IPS DF 19.7 (cell line): Measurements from ENCODE around the gene METTL6.
"Not testable (repeated sequence)": the region's sequence is repeated elsewhere in the genome, so short reads cannot be mapped to it uniquely, and the experiment has no call there.

Experiments
- DNase-seq: peaks from one replicate; pipeline ENCODE4 v3.0.0-alpha.2; 2013; ENCODE audit warnings: low read depth, low spot score

Gene METTL6

DNA sequence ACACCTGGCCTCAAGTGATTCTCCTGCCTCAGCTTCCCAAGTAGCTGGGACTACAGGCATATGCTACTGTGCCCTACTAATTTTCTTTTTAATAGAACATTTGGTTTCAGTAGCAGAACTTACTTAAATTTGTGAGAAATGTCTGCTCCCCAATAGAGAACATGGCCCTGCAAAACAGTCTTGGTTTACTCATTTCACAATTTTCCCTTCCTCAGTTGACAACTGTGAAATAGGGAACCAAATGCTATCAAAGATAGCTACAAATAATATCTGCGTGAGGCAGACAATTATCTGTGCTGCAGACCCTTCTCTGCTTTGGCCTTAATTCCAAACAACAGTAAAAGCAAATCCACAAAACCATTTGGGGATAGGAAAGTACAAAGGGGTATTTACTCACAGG, 22.6 kb downstream of the METTL6 start:
- DNase-seq: no peak

DNA sequence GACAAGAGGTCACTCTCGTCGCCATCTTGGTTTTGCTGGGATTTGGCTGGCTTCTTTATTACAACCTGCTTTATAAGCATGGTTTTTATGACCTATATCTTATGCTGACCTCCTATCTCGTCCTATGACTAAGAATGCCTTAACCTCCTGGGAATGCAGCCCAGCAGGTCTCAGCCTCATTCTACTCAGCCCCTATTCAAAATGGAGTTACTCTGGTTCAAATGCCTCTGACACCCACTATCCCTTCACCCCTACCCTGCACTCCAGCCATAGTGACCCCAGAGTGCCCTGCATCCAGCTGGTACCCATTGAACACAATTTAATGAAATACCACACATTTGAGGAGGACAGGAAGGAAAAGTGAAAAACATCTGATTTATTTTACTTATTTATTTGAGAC, 23.4 kb downstream of the METTL6 start:
- DNase-seq: no peak

GRCh38 chr3:15403495-15403894, 23.8 kb downstream of the METTL6 start:
- no peak for DNase-seq

- DNase-seq: no peak
Observed at GRCh38 chr3:15401936-15402335, 25.4 kb downstream of the METTL6 start.

DNA sequence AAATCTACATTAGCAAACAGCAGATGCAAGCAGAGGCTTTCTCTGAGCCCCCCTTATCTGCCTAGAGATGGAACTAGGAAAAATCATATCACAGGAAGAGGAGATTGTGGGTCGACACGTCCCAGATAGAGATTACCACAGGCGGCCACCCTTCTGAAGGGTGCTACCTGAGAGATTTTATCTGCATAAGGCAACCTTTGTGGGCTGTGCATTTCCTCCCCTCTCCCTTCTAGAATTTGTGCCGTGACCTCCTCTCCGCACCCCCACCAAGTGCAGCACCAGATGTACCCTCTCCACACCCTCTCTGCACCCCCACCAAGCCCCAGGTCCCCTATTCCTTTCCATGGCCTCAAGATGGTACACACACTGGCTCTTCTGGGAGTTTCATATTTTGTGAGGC, 27.4 kb downstream of the METTL6 start:
- DNase-seq: no peak

GRCh38 chr3:15398731-15399133, 28.6 kb downstream of the METTL6 start:
- not testable (repeated sequence) for DNase-seq

GRCh38 chr3:15393252-15393651, 34.1 kb downstream of the METTL6 start:
- not testable (repeated sequence) for DNase-seq

DNA sequence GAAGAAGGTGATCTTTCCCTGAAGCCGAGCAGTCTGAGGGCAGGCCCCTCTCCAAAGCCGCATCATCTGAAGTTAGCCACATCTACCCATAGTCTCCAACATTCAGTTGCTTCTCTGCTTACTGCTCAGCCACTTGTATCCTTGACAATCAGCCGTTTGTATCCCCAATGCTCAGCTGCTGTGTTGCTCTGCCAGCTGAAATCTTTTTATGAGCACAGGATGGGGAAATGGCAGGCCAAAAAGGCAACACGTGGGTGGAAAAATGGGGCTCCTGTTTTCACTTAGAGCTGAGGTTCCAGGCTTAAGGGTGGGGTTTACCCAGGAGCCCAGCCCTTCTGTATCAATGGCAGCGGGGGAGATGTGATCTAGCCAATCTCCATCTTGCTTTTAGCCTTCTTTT, 36.3 kb downstream of the METTL6 start:
- DNase-seq: no peak

DNA sequence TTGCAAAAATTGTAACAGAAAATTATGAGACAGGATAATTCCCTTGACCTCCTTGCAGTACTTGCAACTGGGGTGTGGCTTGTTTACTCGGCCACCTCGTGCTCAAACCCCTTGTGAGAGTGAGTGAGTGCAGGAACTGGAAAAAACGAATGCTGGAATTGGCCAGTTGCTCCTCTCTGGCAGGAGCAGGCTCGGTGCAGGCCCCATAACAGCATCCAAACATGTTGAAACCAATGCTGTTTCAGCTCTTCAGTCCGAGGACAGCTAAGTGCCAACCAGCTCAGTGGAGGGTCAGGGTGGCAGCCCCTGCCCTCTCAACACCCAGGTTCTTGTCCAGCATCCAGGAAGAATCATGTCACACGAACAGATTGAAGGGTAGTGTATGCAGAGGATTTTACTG, 36.9 kb downstream of the METTL6 start:
- no peak for DNase-seq

DNA sequence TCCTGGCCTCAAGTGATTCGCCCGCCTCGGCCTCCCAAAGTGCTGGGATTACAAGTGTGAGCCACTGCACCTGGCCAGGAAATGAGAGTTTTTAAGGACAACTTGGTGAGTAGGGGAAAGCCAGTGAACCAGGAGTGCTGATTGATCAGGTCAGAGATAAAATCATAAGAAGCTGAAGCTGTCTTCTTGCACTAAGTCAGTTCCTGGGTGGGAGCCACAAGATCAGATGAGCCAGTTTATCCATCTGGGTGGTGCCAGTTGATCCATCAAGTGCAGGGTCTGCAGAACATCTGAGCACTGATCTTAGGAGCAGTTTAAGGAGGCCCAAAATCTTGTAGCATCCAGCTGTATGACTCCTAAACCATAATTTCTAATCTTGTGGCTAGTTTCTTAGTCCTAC, 39.0 kb downstream of the METTL6 start:
- DNase-seq: not testable (repeated sequence)

DNA sequence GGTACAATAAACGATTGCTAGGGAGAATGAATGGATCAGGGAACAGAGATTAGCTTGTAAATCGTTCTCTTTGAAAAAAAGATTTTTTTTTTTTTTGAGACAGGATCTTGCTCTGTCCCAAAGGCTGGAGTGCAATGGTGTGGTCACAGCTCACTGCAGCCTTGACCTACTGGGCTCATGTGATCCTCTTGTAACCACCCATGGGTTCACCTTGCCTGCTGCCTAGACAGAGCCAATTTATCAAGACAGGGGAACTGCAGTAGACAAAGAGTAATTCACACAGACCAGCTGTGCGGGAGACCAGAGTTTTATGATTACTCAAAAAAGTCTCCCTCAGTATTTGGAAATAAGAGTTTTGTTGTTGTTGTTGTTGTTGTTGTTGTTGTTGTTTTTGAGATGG, 39.6 kb downstream of the METTL6 start:
- DNase-seq: no peak

GRCh38 chr3:15387171-15387581, 40.2 kb downstream of the METTL6 start:
- DNase-seq: no peak

DNA sequence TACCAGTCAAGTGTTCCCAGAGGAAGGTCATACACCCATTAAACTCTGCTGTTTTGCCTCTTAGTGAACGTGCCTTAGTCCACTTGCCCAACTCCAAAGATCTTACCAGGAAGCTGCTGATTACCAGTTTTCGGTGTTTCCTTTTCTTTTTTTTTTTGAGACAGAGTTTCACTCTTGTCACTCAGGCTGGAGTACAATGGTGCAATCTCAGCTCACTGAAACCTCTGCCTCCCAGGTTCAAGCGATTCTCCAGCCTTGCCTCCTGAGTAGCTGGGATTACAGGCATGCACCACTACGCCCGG, 40.7 kb downstream of the METTL6 start:
- DNase-seq: not testable (repeated sequence)

GRCh38 chr3:15385901-15386653, 41.3 kb downstream of the METTL6 start:
- DNase-seq: no peak

DNA sequence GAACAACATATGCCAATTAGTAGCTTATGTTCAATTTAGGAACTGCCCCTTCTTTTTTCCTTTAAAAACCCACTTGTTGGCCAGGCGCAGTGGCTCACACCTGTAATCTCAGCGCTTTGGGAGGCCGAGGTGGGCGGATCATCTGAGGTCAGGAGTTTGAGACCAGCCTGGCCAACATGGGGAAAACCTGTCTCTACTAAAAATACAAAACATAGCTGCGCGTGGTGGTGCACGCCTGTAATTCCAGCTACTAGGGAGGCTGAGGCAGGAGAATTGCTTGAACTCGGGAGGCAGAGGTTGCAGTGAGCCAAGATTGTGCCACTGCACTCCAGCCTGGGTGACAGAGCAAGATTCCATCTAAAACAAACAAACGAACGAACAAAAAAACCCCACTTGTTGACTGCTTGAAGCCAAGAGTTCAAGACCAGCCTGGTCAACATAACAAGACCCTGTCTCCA, 42.1 kb downstream of the METTL6 start:
- not testable (repeated sequence) for DNase-seq

GRCh38 chr3:15384510-15385237, 42.7 kb downstream of the METTL6 start:
- no peak for DNase-seq

DNA sequence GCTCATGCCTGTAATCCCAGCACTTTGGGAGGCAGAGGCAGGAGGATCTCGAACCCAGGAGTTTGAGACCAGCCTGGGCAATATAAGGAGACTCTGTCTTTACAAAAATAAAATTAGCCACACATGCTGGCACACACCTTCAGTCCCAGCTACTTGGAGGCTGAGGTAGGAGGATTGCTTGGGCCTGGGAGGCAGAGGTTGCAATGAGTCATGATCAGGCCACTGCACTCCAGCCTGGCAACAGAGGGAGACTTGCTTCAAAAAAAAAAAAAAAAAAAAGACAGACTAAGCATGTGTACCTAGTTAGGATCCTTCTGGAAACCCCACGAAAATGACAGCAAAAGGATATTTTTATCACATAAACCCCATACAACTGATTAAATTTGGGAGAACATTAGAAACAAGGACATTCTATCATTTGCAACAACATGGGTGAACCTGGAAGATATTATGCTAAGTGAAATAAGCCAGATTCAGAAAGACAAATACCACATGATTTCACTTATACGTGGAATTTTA, 44.9 kb downstream of the METTL6 start:
- DNase-seq: no peak

DNA sequence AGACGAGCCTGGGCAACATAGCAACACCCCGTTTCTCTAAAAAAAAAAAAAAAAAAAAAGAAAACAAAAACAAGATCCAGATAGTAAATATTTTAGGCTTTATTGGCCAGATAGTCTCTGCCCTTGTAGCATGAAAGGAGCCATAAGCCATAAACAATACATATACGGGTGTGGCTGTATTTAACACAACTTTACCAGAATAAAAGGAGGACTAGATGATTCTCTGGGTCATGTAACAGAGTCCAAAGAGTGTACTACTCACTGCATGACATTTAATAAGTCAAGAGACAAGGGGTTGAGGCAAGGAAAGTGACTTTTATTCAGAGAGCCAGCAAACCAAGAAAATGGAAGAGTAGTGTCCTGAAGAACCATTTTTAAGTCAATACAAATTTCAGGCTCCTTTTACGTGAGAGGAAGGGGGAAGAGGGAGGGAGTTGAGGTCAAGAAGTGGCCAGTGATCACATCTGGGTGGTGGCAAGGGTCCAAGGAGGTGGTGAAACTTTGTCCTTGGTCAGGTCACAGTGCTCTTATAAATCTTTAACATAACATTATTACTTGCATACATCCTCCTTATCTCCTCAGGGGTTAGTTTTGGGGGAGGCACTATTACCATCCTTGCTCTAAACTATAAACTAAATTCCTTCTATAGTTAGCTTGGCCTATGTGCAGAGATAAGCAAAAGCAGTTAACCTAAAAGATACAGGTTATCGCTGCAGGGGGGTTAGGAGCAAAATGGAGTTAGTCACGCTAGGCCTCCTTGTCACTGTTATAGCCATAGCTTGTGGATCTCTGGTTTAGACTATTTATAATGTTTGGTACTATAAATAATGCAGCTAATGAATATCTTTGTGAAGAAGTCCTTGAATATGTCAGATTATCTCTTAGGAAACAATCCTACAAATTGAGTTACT, 46.1 kb downstream of the METTL6 start:
- no peak for DNase-seq

DNA sequence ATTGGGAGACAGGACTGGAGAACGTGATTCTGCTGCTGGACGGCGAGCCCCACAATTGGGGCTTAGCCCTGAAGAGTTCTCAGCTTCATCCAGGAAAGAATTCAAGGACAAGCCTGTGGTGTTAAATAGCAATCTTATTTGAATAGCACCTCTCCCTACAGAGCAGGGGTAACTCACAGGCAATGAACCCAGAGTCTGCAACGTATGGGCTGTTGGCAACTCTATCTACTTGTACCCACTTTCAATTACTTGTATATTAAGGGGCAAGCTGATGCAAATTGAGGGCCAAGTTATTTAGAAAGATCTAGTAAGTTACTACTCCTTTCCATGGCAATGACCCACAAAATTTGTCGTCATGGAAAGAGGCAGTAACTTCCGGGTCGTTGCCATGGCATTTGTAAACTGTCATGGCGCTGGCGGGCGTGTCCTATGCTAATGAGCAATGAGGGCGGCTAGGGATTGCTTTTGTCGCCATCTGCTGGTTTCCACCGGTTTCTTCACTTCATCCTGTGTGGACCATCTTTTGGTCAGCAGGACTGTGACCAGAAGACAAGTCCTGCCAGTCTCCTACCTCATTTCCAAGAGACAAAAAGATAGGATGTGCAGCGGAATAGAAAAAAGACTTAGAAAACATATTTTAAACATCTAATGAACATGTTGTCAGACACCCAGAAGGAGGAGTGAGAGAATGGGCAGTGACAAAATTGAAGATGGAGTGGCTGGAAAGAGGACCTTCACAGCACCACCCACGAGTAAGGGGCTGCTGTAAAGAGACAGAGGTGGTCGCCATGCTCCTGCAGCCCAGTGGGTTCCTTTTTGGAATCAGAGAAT, 49.2 kb downstream of the METTL6 start:
- peak; percentile 85 for DNase-seq

DNA sequence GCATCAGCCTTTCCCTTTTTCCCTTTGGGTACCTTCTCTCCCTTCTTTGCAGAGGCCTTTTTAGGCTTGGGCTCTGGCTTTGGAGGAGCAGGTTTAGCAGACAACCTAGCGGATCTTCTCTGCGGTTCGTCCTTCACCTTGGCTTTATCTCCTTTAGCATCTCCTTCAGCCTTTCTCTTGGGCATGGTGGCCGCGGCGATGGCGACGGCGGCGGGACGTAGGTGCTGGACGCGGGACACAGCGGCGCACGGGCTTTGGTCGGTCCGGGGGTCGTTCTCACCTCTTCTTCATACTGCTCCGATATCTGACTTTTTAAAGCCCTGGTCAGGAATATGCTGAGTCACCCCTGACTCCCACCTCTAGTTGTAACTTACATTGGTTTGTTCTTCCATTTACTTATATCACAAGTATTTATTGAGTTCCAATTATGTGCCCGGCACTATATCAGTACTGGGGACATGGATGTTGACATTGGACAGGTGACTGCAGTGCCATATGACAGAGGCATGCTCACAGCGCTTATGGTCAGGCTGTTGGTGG, 51.8 kb downstream of the METTL6 start:
- DNase-seq: no peak

GRCh38 chr3:15372918-15373317, 54.4 kb downstream of the METTL6 start:
- no peak for DNase-seq
